SK-N-SH treated with all-trans-retinoic acid at 6 μM for 48 hours (cell line): Measurements from ENCODE around the gene RBM45.

Experiments used
- ATAC-seq: fragments of 200-7000 bp; cut with Tn5 transposase; 3 replicates; pipeline ENCODE4 v1.9.1; 2020; ENCODE audit warnings: mild to moderate bottlenecking, moderate library complexity
- ARNTL ChIP-seq: fragments of 450-650 bp; formaldehyde crosslinking; IDR thresholded peaks from 2 replicates; pipeline ENCODE4 v1.5.0; 2020; ENCODE audit warnings: low read depth, mild to moderate bottlenecking, moderate library complexity, borderline replicate concordance
- BACH2 ChIP-seq: fragments of 250-450 bp; sonication (Bioruptor Pico); IDR thresholded peaks from 2 replicates; pipeline ENCODE4 v1.9.0; 2021; ENCODE audit warnings: mild to moderate bottlenecking, borderline replicate concordance
- CSDC2 ChIP-seq: fragments of 250-450 bp; sonication (Bioruptor Pico); IDR thresholded peaks from 2 replicates; pipeline ENCODE4 v1.5.0; 2020; ENCODE audit warnings: mild to moderate bottlenecking, moderate library complexity
- ESRRG ChIP-seq: fragments of 250-450 bp; sonication (Bioruptor Pico); IDR thresholded peaks from 2 replicates; pipeline ENCODE4 v1.6.1; 2021; ENCODE audit warnings: mild to moderate bottlenecking
- GLIS3 ChIP-seq: fragments of 250-450 bp; sonication (Bioruptor Pico); IDR thresholded peaks from 2 replicates; pipeline ENCODE4 v1.5.0; 2020; ENCODE audit warnings: mild to moderate bottlenecking, moderate library complexity
- ISL1 ChIP-seq: fragments of 250-450 bp; sonication (Bioruptor Pico); IDR thresholded peaks from 2 replicates; pipeline ENCODE4 v2.1.2; 2022; ENCODE audit warnings: mild to moderate bottlenecking, moderate library complexity
- OSR1 ChIP-seq: fragments of 250-450 bp; sonication (Bioruptor Pico); IDR thresholded peaks from 2 replicates; pipeline ENCODE4 v1.8.0; 2022; ENCODE audit warnings: moderate library complexity, mild to moderate bottlenecking, inconsistent platforms
- PPARA ChIP-seq: fragments of 250-450 bp; sonication (Bioruptor Pico); IDR thresholded peaks from 2 replicates; pipeline ENCODE4 v1.5.0; 2020; ENCODE audit warnings: mild to moderate bottlenecking, borderline replicate concordance
- RARB ChIP-seq: fragments of 250-450 bp; sonication (Bioruptor Pico); IDR thresholded peaks from 2 replicates; pipeline ENCODE4 v1.8.0; 2021; ENCODE audit warnings: mild to moderate bottlenecking, moderate library complexity
- SNAI2 ChIP-seq: fragments of 250-450 bp; sonication (Bioruptor Pico); IDR thresholded peaks from 2 replicates; pipeline ENCODE4 v1.5.0; 2020; ENCODE audit warnings: mild to moderate bottlenecking, moderate library complexity
- TCF4 ChIP-seq: fragments of 250-450 bp; sonication (Bioruptor Pico); IDR thresholded peaks from 2 replicates; pipeline ENCODE4 v1.8.0; 2021; ENCODE audit warnings: mild to moderate bottlenecking, moderate library complexity, borderline replicate concordance
- TOX ChIP-seq: fragments of 250-450 bp; sonication (Bioruptor Pico); IDR thresholded peaks from 2 replicates; pipeline ENCODE4 v1.8.0; 2021; ENCODE audit warnings: mild to moderate bottlenecking, moderate library complexity, borderline replicate concordance
- ZC3H10 ChIP-seq: fragments of 250-450 bp; sonication (Bioruptor Pico); IDR thresholded peaks from 2 replicates; pipeline ENCODE4 v1.5.1; 2021; ENCODE audit warnings: mild to moderate bottlenecking, moderate library complexity
- ZFP3 ChIP-seq: fragments of 250-450 bp; sonication (Bioruptor Pico); IDR thresholded peaks from 2 replicates; pipeline ENCODE4 v1.5.0; 2020; ENCODE audit warnings: mild to moderate bottlenecking, moderate library complexity
- ZNF565 ChIP-seq: fragments of 450-650 bp; formaldehyde crosslinking; conservative IDR thresholded peaks from 2 replicates; pipeline ENCODE4 v1.5.0; 2020; ENCODE audit warnings: low read depth, mild to moderate bottlenecking, moderate library complexity
- ZNF70 ChIP-seq: fragments of 450-650 bp; formaldehyde crosslinking; IDR thresholded peaks from 2 replicates; pipeline ENCODE4 v1.5.0; 2020; ENCODE audit warnings: mild to moderate bottlenecking, moderate library complexity
- TF ChIP-seq, protein P1 (sequence below): fragments of 250-450 bp; sonication (Bioruptor Pico); IDR thresholded peaks from 2 replicates; pipeline ENCODE4 v1.5.0; 2020; ENCODE audit warnings: mild to moderate bottlenecking, moderate library complexity
- TF ChIP-seq, protein P2 (sequence below): fragments of 250-450 bp; sonication (Bioruptor Pico); IDR thresholded peaks from 2 replicates; pipeline ENCODE4 v1.5.1; 2020; ENCODE audit warnings: low read depth, mild to moderate bottlenecking, moderate library complexity
- TF ChIP-seq, protein P3 (sequence below): fragments of 250-450 bp; sonication (Bioruptor Pico); IDR thresholded peaks from 2 replicates; pipeline ENCODE4 v1.8.0; 2021; ENCODE audit warnings: low read depth, mild to moderate bottlenecking, moderate library complexity, borderline replicate concordance
- TF ChIP-seq, protein P4 (sequence below): fragments of 250-450 bp; sonication (Bioruptor Pico); IDR thresholded peaks from 2 replicates; pipeline ENCODE4 v1.8.0; 2020; ENCODE audit warnings: mild to moderate bottlenecking, moderate library complexity, borderline replicate concordance

The RBM45 gene

DNA sequence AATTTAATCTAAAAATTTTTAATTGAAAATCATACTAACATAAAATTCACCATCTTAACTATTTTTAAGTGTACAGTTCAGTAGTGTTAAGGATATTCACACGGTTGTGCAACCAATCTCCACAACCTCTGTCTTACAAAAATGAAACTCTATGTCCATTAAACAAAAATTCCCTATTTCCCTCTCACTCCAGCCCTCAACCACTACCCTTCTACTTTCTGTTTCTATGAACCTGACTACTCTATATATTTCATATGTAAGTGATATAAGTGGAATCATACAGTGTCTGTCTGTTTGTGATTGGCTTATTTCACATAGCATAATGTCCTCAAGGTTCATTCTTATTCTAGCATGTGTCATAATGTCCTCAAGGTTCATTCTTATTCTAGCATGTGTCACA, 47.7 kb downstream of the RBM45 start:
- ATAC-seq = no peak
- no peak for TF ChIP-seq PPARA (CRISPR knock-in tag)
- no peak for TF ChIP-seq ZFP3 (CRISPR knock-in tag)
- no peak for TF ChIP-seq OSR1 (CRISPR knock-in tag)
- TF ChIP-seq, protein P1, sequence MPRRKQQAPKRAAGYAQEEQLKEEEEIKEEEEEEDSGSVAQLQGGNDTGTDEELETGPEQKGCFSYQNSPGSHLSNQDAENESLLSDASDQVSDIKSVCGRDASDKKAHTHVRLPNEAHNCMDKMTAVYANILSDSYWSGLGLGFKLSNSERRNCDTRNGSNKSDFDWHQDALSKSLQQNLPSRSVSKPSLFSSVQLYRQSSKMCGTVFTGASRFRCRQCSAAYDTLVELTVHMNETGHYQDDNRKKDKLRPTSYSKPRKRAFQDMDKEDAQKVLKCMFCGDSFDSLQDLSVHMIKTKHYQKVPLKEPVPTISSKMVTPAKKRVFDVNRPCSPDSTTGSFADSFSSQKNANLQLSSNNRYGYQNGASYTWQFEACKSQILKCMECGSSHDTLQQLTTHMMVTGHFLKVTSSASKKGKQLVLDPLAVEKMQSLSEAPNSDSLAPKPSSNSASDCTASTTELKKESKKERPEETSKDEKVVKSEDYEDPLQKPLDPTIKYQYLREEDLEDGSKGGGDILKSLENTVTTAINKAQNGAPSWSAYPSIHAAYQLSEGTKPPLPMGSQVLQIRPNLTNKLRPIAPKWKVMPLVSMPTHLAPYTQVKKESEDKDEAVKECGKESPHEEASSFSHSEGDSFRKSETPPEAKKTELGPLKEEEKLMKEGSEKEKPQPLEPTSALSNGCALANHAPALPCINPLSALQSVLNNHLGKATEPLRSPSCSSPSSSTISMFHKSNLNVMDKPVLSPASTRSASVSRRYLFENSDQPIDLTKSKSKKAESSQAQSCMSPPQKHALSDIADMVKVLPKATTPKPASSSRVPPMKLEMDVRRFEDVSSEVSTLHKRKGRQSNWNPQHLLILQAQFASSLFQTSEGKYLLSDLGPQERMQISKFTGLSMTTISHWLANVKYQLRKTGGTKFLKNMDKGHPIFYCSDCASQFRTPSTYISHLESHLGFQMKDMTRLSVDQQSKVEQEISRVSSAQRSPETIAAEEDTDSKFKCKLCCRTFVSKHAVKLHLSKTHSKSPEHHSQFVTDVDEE (CRISPR knock-in tag) = no peak
- no peak for TF ChIP-seq ZC3H10 (CRISPR knock-in tag)
- TF ChIP-seq, protein P2, sequence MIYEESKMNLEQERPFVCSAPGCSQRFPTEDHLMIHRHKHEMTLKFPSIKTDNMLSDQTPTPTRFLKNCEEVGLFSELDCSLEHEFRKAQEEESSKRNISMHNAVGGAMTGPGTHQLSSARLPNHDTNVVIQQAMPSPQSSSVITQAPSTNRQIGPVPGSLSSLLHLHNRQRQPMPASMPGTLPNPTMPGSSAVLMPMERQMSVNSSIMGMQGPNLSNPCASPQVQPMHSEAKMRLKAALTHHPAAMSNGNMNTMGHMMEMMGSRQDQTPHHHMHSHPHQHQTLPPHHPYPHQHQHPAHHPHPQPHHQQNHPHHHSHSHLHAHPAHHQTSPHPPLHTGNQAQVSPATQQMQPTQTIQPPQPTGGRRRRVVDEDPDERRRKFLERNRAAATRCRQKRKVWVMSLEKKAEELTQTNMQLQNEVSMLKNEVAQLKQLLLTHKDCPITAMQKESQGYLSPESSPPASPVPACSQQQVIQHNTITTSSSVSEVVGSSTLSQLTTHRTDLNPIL (CRISPR knock-in tag) = no peak
- TF ChIP-seq ISL1 (CRISPR knock-in tag) = no peak
- TF ChIP-seq ZNF565 (CRISPR knock-in tag) = no peak
- TF ChIP-seq, protein P3, sequence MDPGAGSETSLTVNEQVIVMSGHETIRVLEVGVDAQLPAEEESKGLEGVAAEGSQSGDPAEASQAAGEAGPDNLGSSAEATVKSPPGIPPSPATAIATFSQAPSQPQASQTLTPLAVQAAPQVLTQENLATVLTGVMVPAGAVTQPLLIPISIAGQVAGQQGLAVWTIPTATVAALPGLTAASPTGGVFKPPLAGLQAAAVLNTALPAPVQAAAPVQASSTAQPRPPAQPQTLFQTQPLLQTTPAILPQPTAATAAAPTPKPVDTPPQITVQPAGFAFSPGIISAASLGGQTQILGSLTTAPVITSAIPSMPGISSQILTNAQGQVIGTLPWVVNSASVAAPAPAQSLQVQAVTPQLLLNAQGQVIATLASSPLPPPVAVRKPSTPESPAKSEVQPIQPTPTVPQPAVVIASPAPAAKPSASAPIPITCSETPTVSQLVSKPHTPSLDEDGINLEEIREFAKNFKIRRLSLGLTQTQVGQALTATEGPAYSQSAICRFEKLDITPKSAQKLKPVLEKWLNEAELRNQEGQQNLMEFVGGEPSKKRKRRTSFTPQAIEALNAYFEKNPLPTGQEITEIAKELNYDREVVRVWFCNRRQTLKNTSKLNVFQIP = no peak
- TF ChIP-seq BACH2 (CRISPR knock-in tag) = no peak
- no peak for TF ChIP-seq ARNTL (CRISPR knock-in tag)
- no peak for TF ChIP-seq GLIS3
- TF ChIP-seq ESRRG = no peak
- TF ChIP-seq, all 23 proteins: peak for 0

DNA sequence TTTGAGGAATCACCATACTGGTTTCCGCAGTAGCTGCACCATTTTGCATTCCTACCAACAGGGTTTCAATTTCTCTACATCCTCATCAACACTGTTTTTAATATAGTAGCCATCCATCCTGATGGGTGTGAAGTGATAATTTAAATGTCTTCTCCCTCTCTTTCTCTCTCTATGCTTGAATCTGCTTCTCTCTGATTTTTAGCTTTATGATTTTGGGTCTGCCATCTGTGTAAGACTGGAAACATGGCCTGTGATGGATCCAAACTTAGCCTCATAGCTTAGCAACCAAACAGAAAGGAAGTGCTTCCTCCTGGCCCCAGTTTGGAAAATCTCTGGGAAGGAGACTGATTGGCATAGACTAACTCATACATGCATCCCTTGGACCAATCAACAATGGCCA, 48.4 kb downstream of the RBM45 start:
- no peak for ATAC-seq

DNA sequence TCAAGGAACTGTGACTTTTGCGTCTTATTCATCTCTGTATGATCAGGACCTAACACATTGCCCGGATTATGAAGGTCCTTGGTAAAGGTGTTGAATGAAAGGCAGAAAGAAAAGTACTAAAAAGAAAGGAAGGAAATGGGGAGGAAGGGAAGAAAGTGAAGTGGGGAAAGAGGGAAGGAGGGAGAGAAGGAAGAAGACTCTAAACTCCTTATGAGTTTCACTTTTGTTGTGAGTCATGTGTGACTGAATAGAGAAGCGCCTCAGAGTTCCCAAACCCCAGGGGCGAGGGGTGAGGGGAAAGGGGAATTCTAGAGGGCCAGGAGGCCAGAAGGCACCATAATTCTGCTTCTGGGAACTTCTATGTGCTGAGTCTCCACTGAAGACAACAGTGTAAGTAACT, 51.2 kb downstream of the RBM45 start:
- TF ChIP-seq TCF4 (no peak), RARB (CRISPR knock-in tag) (no peak), GLIS3 (no peak), ISL1 (CRISPR knock-in tag) (no peak), CSDC2 (CRISPR knock-in tag) (no peak), ESRRG (no peak), ZFP3 (CRISPR knock-in tag) (no peak)
- TF ChIP-seq, protein P3 = no peak
- TF ChIP-seq, protein P4, sequence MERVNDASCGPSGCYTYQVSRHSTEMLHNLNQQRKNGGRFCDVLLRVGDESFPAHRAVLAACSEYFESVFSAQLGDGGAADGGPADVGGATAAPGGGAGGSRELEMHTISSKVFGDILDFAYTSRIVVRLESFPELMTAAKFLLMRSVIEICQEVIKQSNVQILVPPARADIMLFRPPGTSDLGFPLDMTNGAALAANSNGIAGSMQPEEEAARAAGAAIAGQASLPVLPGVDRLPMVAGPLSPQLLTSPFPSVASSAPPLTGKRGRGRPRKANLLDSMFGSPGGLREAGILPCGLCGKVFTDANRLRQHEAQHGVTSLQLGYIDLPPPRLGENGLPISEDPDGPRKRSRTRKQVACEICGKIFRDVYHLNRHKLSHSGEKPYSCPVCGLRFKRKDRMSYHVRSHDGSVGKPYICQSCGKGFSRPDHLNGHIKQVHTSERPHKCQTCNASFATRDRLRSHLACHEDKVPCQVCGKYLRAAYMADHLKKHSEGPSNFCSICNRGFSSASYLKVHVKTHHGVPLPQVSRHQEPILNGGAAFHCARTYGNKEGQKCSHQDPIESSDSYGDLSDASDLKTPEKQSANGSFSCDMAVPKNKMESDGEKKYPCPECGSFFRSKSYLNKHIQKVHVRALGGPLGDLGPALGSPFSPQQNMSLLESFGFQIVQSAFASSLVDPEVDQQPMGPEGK (CRISPR knock-in tag) = no peak
- TF ChIP-seq, all 23 proteins: peak for 0

More for the DNA sequence above, 48.4 kb downstream of the RBM45 start:
- TF ChIP-seq ZC3H10 (CRISPR knock-in tag) = no peak
- no peak for TF ChIP-seq ISL1 (CRISPR knock-in tag)
- TF ChIP-seq RARB (CRISPR knock-in tag) = no peak
- no peak for TF ChIP-seq TOX (CRISPR knock-in tag)
- TF ChIP-seq PPARA (CRISPR knock-in tag) = no peak
- TF ChIP-seq, protein P4 (CRISPR knock-in tag) = no peak
- no peak for TF ChIP-seq ZNF565 (CRISPR knock-in tag)
- no peak for TF ChIP-seq SNAI2
- TF ChIP-seq TCF4 = no peak
- no peak for TF ChIP-seq ZFP3 (CRISPR knock-in tag)
- no peak for TF ChIP-seq ZNF70 (CRISPR knock-in tag)

More for the DNA sequence above, 51.2 kb downstream of the RBM45 start:
- no peak for ATAC-seq
